ENCODE results near the gene TSPAN17. TPM values are rescaled to one million over a fixed set of nuclear protein-coding genes. Genes with fewer than 3 reads are reported as not detected.

Gene TSPAN17
- total and polyA plus RNA-seq, 11 donors, result 15.4 to 59.3 (median 30.9) TPM

- Histone ChIP-seq H3K36me3 (no peaks in the 10 kb centered on the region), H3K27me3 (peaks cover 0 to under 1% (median 0%) of the 10 kb centered on the region in 9 donors), H3K9me3 (no peaks in the 10 kb centered on the region), H3K27ac (peak overlapping the region in 1 of 12 donors; percentile 12), H3K4me1 (peaks cover 0 to 11% (median 0%) of the 10 kb centered on the region in 12 donors), H3K4me3 (no peak overlapping the region)
- peak in 1 of 5 donors; percentile 13 for DNase-seq
- TF ChIP-seq POLR2A (IDR thresholded peaks at IDR 0.05), result no peak
- no peak for TF ChIP-seq CTCF (IDR thresholded peaks at IDR 0.05)
- 81 to 84% (median 83%) methylated on average over 4 of the region's 4 CpGs for WGBS, 4 donors
- no peak for ATAC-seq
- intact Hi-C loops (cut with DNase I), result loop anchor here in 6 of 10 donors (5.0 to 10.0 kb wide), 3 partner anchors 63 to 276 kb away; partner anchors contain the start of genes ARL10 (in 1 of the 6) and KIAA1191 (in 1 of the 6)
These were observed 6.7 kb upstream of the TSPAN17 start for GRCh38 chr5:176640616-176641015.

GRCh38 chr5:176642675-176643490 lies 4.4 kb upstream of the TSPAN17 start:
- peak in 1 of 5 donors; percentile 18 for DNase-seq
- Histone ChIP-seq H3K36me3 (no peaks in the 10 kb centered on the region), H3K4me3 (no peak overlapping the region), H3K27me3 (no peaks in the 10 kb centered on the region), H3K9me3 (no peaks in the 10 kb centered on the region), H3K27ac (no peak overlapping the region), H3K4me1 (peaks cover 0 to 19% (median 7%) of the 10 kb centered on the region in 12 donors)
- 54 to 76% (median 64%) methylated on average over 11 to 15 of the region's 15 CpGs for WGBS, 4 donors
- TF ChIP-seq POLR2A (IDR thresholded peaks at IDR 0.05) (no peak), CTCF (IDR thresholded peaks at IDR 0.05) (no peak)
- intact Hi-C loops (cut with DNase I), result loop anchor here in 6 of 10 donors (5.0 to 10.0 kb wide), 3 partner anchors 66 to 278 kb away; partner anchors contain the start of genes ARL10 (in 1 of the 6) and KIAA1191 (in 1 of the 6)
- ATAC-seq, result no peak

GRCh38 chr5:176643491-176644219 lies 3.6 kb upstream of the TSPAN17 start:
- H3K27me3 ChIP-seq, result no peaks in the 10 kb centered on the region
- no peaks in the 10 kb centered on the region for H3K9me3 ChIP-seq
- H3K4me3 ChIP-seq, result no peak overlapping the region
- H3K27ac ChIP-seq, result no peak overlapping the region
- H3K36me3 ChIP-seq, result no peaks in the 10 kb centered on the region
- intact Hi-C loops (cut with DNase I), result loop anchor here in 7 of 10 donors (2.0 to 10.0 kb wide), 4 partner anchors 66 to 279 kb away; partner anchors contain the start of genes ARL10 (in 1 of the 7) and KIAA1191 (in 1 of the 7)
- WGBS, 4 donors, result 80 to 85% (median 83%) methylated on average over 8 to 11 of the region's 11 CpGs
- DNase-seq (peak in 1 of 5 donors; percentile 19), ATAC-seq (no peak)
- no peak for TF ChIP-seq CTCF (IDR thresholded peaks at IDR 0.05)
- H3K4me1 ChIP-seq, result peaks cover 0 to 26% (median 13%) of the 10 kb centered on the region in 12 donors
